COLO829 (cell line): ENCODE measurements around the gene MFSD6L.

Experiments used
- DNase-seq: peaks from one replicate; pipeline ENCODE4 v3.0.0; 2012; ENCODE audit warnings: low spot score

MFSD6L gene

GRCh38 chr17:8791910-8792270 lies 7.3 kb downstream of the MFSD6L start:
- DNase-seq: peak; percentile 79

- no peak for DNase-seq
These were observed 7.8 kb downstream of the MFSD6L start for GRCh38 chr17:8791248-8791909.

GRCh38 chr17:8789743-8790142 lies 9.4 kb downstream of the MFSD6L start:
- no peak for DNase-seq

GRCh38 chr17:8788998-8789397 lies 10.2 kb downstream of the MFSD6L start:
- no peak for DNase-seq

GRCh38 chr17:8785547-8786413 lies 13.4 kb downstream of the MFSD6L start:
- DNase-seq: peak; percentile 67

- no peak for DNase-seq
These were observed 17.0 kb downstream of the MFSD6L start for GRCh38 chr17:8782176-8782575.

GRCh38 chr17:8781776-8782175 lies 17.4 kb downstream of the MFSD6L start:
- DNase-seq: no peak

- DNase-seq: no peak
These were observed 22.3 kb downstream of the MFSD6L start for GRCh38 chr17:8776881-8777280.

- DNase-seq: no peak
These were observed 22.9 kb downstream of the MFSD6L start for GRCh38 chr17:8776248-8776647.

GRCh38 chr17:8766731-8767130 lies 32.4 kb downstream of the MFSD6L start:
- no peak for DNase-seq

- DNase-seq: no peak
These were observed 37.2 kb downstream of the MFSD6L start for GRCh38 chr17:8762012-8762411.

- DNase-seq: no peak
These were observed 41.0 kb downstream of the MFSD6L start, which contains the start of gene SPDYE4 for GRCh38 chr17:8758137-8758596. SPDYE4 (minus strand) TSS chr17:8758546; CDS start chr17:8758382, 164 bp downstream.

GRCh38 chr17:8757189-8757588 lies 42.0 kb downstream of the MFSD6L start:
- DNase-seq: no peak

- no peak for DNase-seq
These were observed 43.4 kb downstream of the MFSD6L start for GRCh38 chr17:8755590-8756255.

- no peak for DNase-seq
These were observed 44.3 kb downstream of the MFSD6L start for GRCh38 chr17:8754890-8755289.

GRCh38 chr17:8753976-8754440 lies 45.2 kb downstream of the MFSD6L start:
- DNase-seq: peak; percentile 48

- DNase-seq: no peak
These were observed 45.8 kb downstream of the MFSD6L start for GRCh38 chr17:8753136-8753975.

GRCh38 chr17:8749616-8750015 lies 49.5 kb downstream of the MFSD6L start:
- DNase-seq: no peak

- no peak for DNase-seq
These were observed 51.4 kb downstream of the MFSD6L start for GRCh38 chr17:8747742-8748141.
